Activated CD4-positive, alpha-beta T cell treated with anti-CD3 and anti-CD28 coated beads for 48 hours (primary cell): ENCODE measurements around the gene MYRFL.
A peak's percentile ranks its signal among the peaks of the same experiment; 100 is the strongest.

Experiments used
- DNase-seq: peaks from one replicate; pipeline ENCODE4 v3.0.0-alpha.2; 2020

MYRFL gene

DNA sequence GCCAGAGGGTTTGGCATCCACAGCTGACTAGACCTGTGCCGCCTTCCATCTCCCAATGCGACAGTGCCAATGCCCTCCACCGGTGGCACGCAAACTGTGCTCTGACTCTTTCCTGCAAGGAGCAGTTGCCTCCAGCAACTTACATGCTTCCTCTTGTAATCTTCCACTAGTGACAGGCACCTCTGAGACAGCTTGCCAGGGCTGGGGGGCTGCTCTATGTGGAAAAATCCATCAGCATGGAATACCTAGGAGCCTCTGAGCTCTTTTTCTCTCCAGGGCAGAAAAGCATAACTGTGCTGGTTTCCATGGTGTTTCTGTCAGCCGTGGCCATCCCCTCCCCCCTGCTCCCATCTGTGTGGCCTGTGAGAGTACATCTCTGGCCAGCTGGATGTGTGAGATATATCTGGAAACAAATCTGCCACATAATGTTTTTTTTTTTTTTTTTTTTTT lies 110.6 kb downstream of the MYRFL start:
- DNase-seq = no peak

DNA sequence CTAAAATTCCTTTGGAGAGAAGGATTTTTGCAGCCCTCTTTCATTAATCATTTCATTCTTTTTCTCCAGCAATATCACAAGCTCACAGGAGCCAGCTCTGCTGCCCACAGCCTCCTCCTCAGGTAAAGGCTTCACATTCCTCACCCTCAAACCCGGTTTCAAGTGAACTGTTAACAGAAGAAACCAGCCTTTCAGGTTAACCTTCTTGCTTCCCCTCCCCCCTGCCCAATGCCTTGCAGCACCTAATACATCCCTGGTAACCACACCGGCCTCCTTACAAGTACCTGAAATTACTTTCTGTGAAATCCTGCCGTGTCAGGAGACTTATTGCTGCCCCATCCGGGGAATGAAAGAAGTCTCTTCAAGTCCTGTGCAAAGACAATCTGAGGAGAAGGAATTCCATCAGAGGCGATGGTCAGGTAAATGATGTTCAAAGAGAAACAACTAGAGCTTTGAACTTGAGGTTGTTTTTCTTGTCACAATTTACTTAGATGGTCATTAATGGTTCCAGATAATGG lies 111.2 kb downstream of the MYRFL start:
- no peak for DNase-seq

DNA sequence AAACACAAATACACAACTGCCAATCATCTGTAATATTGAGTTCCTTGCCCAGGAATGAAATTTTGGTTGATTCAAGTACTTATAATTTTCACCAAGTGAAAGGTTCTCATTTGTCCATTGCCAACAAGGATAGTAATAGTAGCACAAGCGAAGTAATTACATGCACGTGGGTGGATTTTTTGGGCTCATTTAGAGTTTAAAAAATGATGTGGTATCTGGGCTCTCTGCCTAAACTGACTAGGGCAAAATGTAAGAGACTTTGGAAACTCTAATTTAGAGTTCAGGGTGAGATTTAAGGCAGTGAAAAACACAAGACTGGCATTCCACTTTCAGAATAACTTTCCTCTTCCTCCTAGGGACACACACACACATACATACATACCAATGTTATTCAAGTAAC lies 111.7 kb downstream of the MYRFL start:
- DNase-seq = no peak

DNA sequence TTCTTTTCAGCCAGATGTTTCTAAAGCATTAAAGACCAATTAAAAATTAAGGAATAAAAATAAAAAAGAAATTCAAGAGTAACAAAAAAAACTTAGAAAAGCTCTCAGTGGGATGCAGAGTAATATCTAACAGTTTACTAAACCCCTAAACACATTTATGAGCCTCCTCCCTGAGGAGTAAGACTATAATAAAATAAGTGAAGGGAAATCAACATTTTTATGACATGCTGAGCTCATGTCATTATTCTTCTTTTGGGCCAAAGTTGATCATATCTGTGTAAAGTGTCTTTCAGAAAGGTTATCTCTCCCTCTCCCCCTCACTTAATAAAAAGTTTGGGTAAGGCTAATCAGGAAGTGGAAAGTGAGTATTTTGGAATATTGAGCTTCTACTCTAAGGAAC lies 122.1 kb downstream of the MYRFL start:
- DNase-seq = no peak

DNA sequence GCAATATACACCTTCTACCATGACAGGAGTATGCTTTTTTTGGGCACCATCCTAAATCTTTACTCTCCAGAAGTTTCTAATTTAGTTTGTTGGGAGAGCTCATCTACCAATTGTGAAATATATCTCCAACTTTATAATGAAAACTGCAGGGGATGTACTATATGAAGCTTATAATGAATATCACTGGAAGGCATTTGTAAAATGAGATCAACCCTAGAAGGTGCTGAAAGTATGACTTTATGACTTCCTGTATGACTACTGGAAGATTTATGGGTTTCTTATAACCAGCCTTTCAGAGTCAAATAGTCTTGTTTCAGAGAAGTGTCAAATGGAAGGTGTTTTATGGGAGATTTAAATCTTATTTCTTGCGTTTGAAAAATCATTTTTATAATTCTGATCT lies 122.9 kb downstream of the MYRFL start:
- DNase-seq = no peak

DNA sequence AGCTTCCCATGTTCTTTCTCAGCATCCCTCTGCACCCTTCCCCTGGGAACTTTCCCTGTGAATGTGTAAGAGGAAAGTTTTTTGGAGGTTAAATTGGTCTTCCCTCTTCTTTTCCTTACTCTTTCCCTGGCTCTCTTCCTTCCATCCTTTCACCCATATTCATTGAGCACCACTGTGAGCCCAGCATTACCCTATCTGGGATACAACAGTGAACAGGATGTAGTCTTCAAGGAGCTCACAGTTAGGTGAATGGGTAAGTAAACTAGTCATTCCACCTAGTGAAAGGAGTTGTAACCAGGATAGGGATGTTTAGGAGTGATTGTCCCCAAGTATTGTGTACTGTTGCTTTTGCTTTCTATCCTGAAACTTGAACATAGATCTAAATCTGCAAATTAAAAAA lies 123.8 kb downstream of the MYRFL start:
- no peak for DNase-seq

DNA sequence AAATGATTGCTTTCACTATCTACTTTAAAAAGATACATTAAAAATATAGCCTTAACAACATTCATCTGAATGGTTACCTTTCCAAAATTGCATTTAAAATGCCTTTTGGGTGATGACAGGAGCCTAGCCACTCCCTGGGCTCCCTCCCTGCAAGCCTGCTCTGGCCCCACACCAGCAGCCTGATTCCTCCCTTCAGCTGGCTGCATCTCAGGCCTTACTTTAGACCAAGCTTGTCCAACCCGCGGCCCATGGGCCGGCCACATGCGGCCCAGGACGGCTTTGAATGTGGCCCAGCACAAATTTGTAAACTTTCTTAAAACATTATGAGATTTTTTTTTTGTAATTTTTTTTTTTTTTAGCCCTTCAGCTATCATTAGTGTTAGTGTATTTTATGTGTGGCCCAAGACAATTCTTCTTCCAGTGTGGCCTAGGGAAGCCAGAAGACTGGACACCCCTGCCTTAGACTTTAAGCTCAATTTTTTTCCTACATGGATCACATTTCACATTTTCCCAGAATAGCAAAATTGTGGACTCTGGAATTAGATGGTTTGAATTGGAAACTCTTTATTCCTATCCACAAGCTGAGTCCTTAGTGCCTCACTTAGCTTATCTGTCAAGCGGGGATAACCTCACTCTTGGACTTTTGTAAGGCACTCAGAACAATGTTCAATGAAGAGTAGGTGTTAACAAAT lies 124.4 kb downstream of the MYRFL start:
- DNase-seq = no peak

DNA sequence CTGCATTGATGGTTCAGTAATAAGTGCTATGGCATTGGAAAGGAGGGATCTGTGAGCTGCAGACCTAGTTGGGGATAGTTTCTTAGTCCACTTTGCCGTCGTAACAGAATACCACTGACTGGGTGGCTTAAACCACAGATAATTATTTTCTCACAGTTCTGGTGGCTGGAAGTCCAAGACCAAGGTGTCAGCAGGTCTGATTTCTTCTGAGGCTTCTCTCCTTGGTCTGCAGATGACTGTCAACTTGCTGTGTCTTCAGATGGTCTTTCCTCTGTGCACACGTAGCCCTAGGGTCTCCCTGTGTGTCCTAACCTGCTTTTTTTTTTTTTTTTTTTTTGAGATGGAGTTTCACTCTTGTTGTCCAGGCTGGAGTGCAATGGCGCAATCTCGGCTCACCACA lies 126.1 kb downstream of the MYRFL start:
- no peak for DNase-seq

DNA sequence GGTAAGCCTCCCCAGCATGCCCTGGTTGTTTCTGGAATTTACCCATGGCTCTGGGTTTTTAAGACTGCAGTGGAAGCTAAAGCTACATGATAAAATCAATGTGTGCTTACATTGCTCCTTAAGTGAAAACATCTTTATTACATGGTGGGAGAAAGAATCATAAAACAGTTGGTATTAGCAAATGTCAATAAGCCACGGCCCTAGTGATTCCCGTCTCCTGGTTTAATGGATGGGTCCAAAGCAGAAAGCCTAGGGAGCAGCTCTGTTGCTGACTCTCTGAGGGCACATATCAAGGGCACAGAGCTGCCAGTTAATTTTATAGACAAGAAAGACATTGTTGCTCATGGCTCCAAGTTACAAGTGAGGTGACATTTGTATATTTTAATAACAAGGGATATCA lies 127.9 kb downstream of the MYRFL start:
- no peak for DNase-seq

DNA sequence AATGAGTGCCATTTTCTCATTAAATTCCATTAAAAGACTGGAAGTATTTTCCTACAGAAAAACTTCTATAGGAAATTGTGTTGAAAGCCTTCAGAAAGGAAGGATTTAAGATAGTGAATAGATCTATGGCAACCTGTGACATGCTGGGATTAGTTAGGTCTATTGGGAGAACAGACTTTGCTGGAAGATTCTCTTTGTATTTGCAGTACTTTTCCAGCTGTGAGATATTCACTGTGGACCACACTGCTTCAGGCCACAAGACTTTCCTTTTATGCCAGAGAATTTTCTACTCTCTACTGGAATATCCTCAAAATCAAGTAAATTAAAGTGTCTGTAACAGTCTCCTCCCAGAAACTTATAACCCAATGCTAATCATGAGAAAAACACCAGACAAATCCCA lies 136.2 kb downstream of the MYRFL start:
- no peak for DNase-seq

DNA sequence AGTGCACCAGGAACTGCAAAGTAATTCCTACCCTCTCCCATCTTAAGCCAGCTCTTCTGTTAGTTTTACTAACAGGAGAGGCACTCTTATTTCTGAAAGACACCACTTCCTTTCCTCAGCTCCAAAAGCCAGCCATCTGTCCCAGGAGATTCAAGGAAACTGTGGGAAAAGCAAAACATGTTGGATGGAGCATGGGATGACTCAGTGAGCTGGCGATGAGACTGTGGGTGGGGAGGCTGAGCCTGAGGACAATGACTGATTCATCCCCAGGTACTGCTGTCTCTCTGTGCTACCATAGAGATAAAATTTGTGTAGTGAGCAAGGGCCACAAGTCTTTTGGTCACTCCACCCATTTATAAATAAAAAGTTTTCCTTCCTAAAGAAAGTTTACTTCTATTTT lies 141.4 kb downstream of the MYRFL start:
- DNase-seq = no peak

DNA sequence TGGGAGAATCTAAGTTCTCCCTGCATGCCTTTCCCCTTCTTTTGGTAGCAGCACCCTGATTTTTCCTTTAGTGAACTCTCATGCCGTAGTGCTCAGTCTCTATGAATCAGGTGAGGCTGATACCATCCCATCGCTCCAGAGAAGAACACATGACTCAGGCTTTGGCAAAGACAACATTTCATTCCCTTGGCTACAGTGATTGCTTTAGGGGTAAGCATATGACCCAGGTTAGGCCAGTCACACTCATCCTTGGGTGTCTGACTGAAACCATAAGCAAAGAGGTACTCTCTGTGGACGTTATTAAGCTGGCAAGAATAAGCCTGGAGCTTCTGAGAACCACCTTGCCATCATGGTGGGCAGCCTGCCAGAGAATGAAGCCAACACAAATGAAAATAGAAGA lies 141.8 kb downstream of the MYRFL start:
- DNase-seq = no peak

DNA sequence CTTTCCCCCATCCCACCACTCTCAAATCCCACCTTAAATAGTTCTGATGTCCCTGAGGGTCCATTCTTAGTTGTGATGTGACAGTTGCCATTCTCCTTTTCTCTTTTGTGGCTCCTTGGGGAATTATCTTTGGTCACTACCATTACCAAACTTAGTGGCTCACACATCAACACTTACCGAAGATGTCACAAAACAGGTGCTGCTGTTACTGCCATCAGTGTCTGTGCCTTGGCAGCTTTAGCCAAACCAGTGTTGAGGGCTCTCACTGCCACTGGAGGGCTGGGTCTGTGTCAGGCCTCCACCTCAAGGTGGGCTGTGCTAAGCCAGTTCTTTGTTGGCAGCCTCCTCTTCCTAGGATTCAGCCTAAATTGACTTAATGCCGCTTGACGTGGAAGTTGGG lies 144.0 kb downstream of the MYRFL start:
- DNase-seq = no peak

DNA sequence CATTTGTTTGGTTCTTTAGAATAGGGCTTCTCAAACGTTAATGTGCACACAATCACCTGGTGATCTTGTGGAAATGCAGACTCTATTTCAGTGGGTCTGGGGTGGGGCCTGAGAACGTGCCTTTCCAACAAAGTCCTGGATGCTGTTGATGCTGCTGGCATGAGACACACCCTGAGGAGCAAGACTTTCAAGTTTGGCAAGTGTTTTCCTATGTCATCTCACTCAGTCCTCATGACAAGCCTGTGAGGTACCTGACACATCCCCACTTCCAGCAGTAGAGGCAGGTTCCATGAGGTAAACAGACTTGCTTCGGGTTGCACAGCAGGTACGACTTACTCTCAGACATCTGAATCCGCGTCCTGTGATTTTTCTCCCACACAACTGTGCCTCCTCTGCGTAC lies 147.1 kb downstream of the MYRFL start:
- DNase-seq = no peak

DNA sequence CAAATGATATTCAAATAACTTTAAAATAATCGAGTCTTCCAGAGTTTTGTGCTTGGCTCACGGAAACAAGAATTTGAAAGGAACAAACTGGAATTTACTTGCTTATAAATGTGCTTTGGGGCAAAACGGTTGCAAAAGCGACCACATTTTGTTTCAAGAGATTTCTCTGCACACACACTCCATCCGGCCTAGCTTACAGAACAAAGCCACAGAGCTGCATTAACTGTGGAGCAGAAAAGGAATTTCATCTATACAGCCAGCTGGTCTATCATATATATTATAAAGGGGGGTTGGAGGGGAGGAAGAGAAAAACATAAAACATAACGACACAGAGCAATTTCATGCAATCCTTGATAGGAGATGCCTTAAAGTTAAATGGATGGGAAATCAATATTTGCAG lies 153.0 kb downstream of the MYRFL start:
- DNase-seq = no peak

DNA sequence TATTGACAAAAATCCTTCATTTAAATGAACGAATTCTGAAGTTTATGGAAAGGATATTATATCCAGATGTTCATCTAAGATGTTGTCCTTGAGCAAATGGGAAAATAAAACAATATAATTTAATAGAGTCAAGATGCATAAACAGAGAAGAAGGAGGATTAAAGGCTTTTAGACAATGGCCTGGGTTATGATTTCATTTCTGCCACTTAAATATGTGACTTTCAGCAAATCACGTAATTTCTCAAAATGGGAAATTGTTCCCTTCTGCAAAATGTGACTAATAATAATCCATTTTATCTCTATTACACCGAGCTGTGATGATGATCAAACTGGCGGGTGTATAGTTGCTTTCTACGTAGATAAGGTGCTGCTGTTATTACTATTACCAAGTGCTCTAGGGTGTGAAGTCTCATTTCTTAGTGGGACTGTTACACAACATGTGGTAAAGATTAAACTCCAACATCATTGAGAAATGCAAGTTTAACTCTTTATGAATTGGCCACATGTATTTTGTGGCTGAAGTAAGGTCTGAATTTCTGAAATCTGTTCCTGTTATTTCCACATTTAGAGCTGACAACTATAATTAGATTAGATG lies 157.0 kb downstream of the MYRFL start:
- DNase-seq = no peak

DNA sequence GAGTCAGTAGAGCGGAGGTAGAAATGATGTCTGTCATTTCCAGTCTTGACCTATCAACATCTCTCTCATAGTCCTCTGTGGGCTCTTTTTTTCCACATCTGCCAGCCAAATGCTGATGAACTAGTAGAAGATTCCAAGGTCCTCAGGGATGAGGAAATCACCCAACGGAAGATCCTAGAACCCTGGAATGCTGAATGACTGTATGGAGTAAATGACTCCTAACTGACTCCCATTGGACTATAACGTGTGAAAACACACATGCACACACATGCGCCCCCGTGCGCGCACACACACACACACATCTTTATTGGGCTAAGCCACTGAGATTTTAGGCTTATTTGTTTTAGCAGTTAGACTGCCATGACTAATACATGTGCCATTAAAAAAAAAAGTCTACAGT lies 159.2 kb downstream of the MYRFL start:
- no peak for DNase-seq

DNA sequence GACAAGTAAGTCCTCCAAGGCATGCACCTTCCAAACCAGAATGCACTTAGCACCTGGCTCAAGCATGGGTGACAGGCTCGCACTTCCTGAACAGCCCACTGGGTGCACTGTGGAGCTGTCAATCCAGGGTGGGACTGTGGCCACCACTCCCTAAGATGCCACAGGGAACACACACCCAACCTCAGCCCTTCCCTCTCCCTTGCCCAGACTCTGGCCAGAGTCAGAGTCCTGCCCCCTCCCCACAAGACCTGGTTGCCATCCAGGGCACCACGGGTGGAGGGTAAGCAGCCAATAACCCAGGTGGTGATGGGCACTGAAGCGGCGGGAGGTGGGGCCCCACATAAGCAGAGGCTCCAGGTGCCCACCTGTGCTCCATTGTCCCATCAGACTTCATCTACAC lies 160.6 kb downstream of the MYRFL start:
- DNase-seq = peak; percentile 35

DNA sequence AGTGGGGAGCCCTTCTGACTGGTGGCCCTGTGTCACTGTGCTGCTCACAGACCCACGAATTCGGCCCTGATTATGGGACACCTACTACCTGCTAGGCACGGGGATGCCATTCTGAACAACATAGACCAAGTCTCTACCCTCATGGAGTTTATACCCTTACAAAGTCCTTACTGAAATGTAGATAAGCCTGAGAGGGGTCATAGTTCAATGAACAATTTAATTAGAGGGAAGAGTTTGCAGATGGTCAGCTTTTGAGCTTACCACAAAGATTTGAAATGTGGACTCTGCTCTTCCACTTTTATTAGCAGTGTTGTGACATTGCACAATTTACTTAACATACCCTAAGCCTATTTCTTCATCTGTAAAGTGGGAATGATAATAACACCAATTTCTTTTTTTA lies 161.1 kb downstream of the MYRFL start:
- no peak for DNase-seq

DNA sequence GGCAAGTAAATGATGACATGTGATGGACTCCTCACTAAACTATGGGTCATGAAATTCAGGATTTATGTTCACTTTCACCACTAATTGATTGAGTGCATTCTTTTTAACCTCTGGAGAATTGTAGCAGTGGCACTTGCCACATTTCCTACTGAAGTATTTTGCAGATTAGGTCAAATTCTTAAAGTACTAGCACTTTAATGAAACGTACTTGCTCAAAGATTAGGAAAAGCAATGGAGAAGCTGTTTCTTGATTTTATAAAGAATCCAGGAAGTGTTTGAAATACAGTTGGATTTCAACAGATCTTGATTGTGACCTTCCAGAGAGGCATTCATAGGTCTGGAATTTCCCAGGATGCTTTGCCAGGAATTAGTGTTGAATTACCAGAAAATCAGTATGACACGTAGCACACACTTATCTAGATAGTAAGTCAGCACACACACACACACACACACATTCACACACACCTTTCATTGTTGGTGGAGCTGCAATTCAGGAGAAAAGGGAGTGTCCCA lies 162.6 kb downstream of the MYRFL start:
- no peak for DNase-seq

DNA sequence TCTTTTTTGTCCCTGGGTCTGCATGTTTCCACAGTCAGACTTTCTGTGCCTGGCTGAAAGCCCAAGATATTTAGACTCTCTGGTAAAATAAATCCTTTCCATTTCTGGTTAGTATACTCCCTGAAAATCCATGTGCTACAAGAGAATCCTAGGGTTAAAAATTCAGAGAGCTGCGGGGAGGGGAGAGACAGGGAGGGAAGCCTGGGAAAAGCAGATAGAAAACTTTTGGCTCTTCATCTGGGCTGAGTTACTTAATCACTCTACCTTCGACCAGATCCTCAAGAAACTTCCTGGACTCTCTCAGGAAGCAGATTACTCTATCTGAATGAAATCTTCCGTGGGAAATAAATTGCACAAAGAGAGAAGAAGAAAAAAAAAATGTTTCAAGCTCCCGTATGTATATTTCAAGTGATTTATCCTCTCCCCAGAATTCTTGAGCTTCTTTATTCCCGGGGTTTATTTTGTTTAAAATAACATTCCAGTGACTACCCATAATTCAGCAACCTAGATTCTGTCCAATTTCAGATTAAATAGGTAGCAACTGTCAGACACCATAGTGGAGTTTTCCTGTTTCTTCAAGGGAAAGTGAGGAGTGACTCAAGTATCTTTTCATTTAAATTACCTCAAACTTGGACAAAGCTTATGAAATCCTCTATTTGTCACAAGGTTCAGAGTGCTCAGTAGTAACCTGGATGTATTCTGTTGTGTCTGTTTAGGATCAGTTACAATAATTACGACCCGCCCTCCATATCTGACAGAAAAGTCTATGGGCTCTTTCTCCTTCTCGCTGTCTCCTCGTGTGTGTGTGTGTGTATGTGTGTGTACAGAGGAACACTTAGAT lies 163.7 kb downstream of the MYRFL start:
- DNase-seq = no peak

DNA sequence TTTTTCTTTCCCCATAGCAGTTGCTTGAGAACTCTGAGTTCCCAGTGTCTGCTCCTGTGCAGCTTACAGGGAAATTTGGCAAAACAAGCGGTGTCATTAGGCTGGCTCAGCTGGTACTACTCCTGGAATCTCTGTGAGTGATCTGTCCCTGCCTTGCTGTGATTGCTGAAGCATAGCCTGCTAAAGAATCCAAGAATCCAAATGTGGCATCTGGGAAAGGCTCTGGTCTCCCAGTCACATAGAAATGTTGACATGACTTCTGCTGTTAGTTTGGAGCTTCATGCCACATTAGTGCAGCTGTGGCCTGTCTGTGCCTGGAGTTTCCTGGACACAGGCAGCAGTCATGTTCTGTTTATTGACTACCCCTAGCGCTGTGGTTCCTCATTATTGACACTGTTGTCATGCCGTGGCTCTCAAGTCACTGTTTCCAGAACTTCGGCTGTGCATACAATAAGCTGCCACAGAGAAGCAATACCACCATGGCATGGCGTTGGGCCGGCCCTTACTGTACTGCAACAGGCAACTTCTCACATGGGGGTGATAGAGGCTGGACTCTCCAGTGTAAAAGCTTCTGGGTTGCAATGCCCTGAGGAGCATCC lies 166.8 kb downstream of the MYRFL start:
- no peak for DNase-seq

DNA sequence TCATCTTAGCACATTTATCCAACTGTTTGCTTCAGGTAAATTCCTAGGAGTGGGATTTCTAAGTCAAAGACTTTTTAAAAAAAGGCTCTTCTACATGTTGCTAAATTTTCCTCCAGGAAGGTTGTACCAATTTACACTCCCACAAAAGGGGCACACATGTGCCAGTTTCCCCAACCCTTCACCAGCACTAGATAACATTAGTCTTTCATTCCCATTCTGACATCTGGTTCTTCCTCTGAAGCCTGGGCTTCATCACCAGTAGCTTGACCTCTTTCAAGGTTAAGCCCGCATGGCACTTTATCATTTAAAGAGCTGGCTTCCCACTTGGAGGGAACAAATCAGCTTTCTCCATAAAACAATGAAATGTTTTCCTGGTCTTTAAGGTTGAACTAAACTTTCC lies 168.4 kb downstream of the MYRFL start:
- no peak for DNase-seq
